A673 (cell line): ENCODE measurements around the gene SIGLEC9. TPM values are rescaled to one million over a fixed set of nuclear protein-coding genes. Genes with fewer than 3 reads are reported as not detected.

Source experiments
- BruUV-seq: library from RNA; stranded (reverse); fragments of 400-500 nt; replicated peaks from 2 replicates; lab custom pipeline; 2021; lab: Mats Ljungman, UMichigan
- CTCF ChIA-PET: fragments of 300-600 bp; sonication (Branson Sonifier 250); formaldehyde crosslinking; loops from one replicate; lab custom pipeline; 2022; ENCODE audit warnings: antibody characterized with exemption; lab: Charles Lee
- POLR2A ChIA-PET: fragments of 300-600 bp; sonication (Branson Sonifier 250); formaldehyde crosslinking; loops from one replicate; lab custom pipeline; 2022; ENCODE audit warnings: antibody characterized with exemption; ENCODE audit not compliant: low non-redundant PET; lab: Charles Lee
- DNase-seq: peaks from one replicate; pipeline ENCODE4 v3.0.0-alpha.2; 2015; ENCODE audit warnings: low spot score
- H3K27ac ChIP-seq: fragments of 200-600 bp; sonication (generic); 2 replicates; pipeline ENCODE4 v1.5.1; 2016; ENCODE audit warnings: mixed run types, low read depth, mild to moderate bottlenecking, mixed read lengths, antibody characterized with exemption, low read length; ENCODE audit not compliant: poor library complexity, severe bottlenecking
- H3K27me3 ChIP-seq: fragments of 200-600 bp; sonication (generic); replicated peaks from 2 replicates; pipeline ENCODE4 v1.6.1; 2017; ENCODE audit warnings: mixed run types, low read depth, mild to moderate bottlenecking, mixed read lengths, antibody characterized with exemption, low read length; ENCODE audit not compliant: insufficient read depth, poor library complexity
- H3K36me3 ChIP-seq: fragments of 200-600 bp; sonication (generic); 2 replicates; pipeline ENCODE4 v1.6.1; 2016; ENCODE audit warnings: mixed run types, mild to moderate bottlenecking, mixed read lengths, antibody characterized with exemption, low read length; ENCODE audit not compliant: insufficient read depth, poor library complexity, severe bottlenecking
- H3K4me1 ChIP-seq: fragments of 200-600 bp; sonication (generic); 2 replicates; pipeline ENCODE4 v1.6.1; 2017; ENCODE audit warnings: mixed run types, mild to moderate bottlenecking, mixed read lengths, antibody characterized with exemption, low read length; ENCODE audit not compliant: insufficient read depth, poor library complexity, severe bottlenecking
- H3K4me3 ChIP-seq: fragments of 200-600 bp; sonication (generic); 2 replicates; pipeline ENCODE4 v1.5.1; 2016; ENCODE audit warnings: low read depth, mixed run types, mild to moderate bottlenecking, mixed read lengths, low read length; ENCODE audit not compliant: poor library complexity, severe bottlenecking
- H3K9me3 ChIP-seq: fragments of 200-600 bp; sonication (generic); 2 replicates; pipeline ENCODE4 v1.6.1; 2016; ENCODE audit warnings: mixed run types, low read depth, mild to moderate bottlenecking, mixed read lengths, antibody characterized with exemption, low read length; ENCODE audit not compliant: poor library complexity, severe bottlenecking
- CTCF ChIP-seq: fragments of 300-800, 200-600 bp; sonication (generic); conservative IDR thresholded peaks from 2 replicates; pipeline ENCODE4 v1.5.1; 2017; ENCODE audit warnings: low read depth, mild to moderate bottlenecking, antibody characterized with exemption, low read length, moderate library complexity, mixed read lengths
- EZH2 ChIP-seq: fragments of 200-600 bp; sonication (generic); IDR thresholded peaks from 2 replicates; pipeline ENCODE4 v1.6.1; 2017; ENCODE audit warnings: borderline replicate concordance, low read depth, mild to moderate bottlenecking, mixed read lengths, antibody characterized with exemption, low read length; ENCODE audit not compliant: poor library complexity, severe bottlenecking
- intact Hi-C: fragments of 100-400 bp; cut with micrococcal nuclease; formaldehyde crosslinking; loops from one replicate; pipeline ENCODE4 v1.10.0; 2022; ENCODE audit not compliant: unreplicated experiment
- total RNA-seq: library from RNA; stranded (reverse); gene quantifications from 2 replicates; pipeline ENCODE4 v1.2.3, GENCODE V29; 2021

The SIGLEC9 gene
- total RNA-seq, 1 experiment from 2014 or later: not detected

GRCh38 chr19:51127755-51128154 is 3.0 kb downstream of the SIGLEC9 start:
- Histone ChIP-seq H3K27me3 (peaks cover 11% of the 10 kb centered on the region), H3K4me1 (no peaks in the 10 kb centered on the region), H3K9me3 (no peaks in the 10 kb centered on the region), H3K4me3 (no peak overlapping the region), H3K36me3 (no peaks in the 10 kb centered on the region), H3K27ac (no peak overlapping the region)
- no peak for DNase-seq
- intact Hi-C loops: no loop called here
- ChIA-PET POLR2A (no interaction called here), CTCF (interaction anchor here (0.7 kb wide), 1 partner anchor 8 kb away, joined by 3 read pairs; no protein-coding TSS in a partner anchor)
- TF ChIP-seq CTCF (no peak), EZH2 (no peak)
- BruUV-seq: no TSS peak

- no peaks in the 10 kb centered on the region for H3K9me3 ChIP-seq
- intact Hi-C loops: no loop called here
- TF ChIP-seq CTCF (no peak), EZH2 (no peak)
- ChIA-PET POLR2A (no interaction called here), CTCF (interaction anchor here (0.7 kb wide), 1 partner anchor 8 kb away, joined by 3 read pairs; no protein-coding TSS in a partner anchor)
- no peaks in the 10 kb centered on the region for H3K36me3 ChIP-seq
- peaks cover 11% of the 10 kb centered on the region for H3K27me3 ChIP-seq
- no peak for DNase-seq
- H3K4me3 ChIP-seq: no peak overlapping the region
- H3K27ac ChIP-seq: no peak overlapping the region
- H3K4me1 ChIP-seq: no peaks in the 10 kb centered on the region
- no TSS peak for BruUV-seq
These were observed 3.5 kb downstream of the SIGLEC9 start for GRCh38 chr19:51128227-51128626.

DNA sequence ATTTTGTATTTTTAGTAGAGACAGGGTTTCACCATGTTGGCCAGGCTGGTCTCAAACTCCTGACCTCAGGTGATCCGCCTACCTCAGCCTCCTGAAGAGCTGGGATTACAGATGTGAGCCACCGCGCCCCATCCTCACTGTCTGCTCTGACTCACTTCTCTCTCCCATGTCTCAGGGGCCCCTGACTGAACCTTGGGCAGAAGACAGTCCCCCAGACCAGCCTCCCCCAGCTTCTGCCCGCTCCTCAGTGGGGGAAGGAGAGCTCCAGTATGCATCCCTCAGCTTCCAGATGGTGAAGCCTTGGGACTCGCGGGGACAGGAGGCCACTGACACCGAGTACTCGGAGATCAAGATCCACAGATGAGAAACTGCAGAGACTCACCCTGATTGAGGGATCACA is 5.0 kb downstream of the SIGLEC9 start:
- Histone ChIP-seq H3K4me3 (no peak overlapping the region), H3K27me3 (peaks cover 11% of the 10 kb centered on the region), H3K36me3 (no peaks in the 10 kb centered on the region), H3K4me1 (no peaks in the 10 kb centered on the region), H3K27ac (no peak overlapping the region), H3K9me3 (no peaks in the 10 kb centered on the region)
- ChIA-PET POLR2A (no interaction called here), CTCF (no interaction called here)
- intact Hi-C loops: no loop called here
- BruUV-seq: no TSS peak
- TF ChIP-seq EZH2 (no peak), CTCF (no peak)
- no peak for DNase-seq
